HG03460 (cell line): Measurements from ENCODE around the gene APOL4.
"Not testable (repeated sequence)": the region's sequence is repeated elsewhere in the genome, so short reads cannot be mapped to it uniquely, and the experiment has no call there.

Experiments used
- ATAC-seq: cut with Tn5 transposase; IDR thresholded peaks from one replicate; pipeline ENCODE4 v1.9.1; 2021; ENCODE audit not compliant: unreplicated experiment

APOL4 gene, protein sequence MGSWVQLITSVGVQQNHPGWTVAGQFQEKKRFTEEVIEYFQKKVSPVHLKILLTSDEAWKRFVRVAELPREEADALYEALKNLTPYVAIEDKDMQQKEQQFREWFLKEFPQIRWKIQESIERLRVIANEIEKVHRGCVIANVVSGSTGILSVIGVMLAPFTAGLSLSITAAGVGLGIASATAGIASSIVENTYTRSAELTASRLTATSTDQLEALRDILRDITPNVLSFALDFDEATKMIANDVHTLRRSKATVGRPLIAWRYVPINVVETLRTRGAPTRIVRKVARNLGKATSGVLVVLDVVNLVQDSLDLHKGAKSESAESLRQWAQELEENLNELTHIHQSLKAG

DNA sequence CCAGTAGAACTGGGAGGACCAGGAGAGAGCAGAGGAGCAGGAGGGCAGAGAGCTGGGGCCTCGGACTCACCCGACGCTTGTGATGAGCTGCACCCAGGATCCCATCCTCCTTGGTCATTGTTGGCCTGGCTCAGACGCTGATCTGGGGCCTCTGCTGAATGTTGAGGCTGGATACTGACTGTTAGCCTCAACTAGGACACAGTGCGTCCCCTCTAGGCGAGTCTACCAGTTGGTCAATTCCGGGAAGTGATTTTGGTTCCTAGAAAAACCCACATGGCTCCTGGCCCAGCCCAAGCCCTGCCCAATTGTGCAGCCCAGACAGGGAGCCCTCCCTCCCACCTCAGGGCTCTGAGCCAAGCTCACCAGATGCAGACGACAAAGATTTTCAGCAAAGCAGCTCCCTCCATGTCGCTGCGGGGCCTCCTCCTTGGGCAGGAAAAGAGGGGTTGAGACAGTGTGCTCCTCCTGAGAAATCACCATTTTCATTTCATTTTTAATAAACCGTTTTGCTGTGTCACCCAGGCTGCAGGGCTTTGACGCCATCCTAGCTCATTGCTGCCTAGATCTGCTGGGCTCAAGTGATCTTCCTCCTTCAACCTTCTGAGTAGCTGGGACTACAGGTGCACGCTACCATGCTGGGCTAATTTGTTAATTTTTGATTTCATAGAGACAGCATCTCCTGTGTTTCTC lies at the start of gene APOL4:
TSS of gene APOL4 (minus strand) at position 180 of the 690 bp plus-strand sequence. CDS start at position 105, 75 bp downstream.
- no peak for ATAC-seq

DNA sequence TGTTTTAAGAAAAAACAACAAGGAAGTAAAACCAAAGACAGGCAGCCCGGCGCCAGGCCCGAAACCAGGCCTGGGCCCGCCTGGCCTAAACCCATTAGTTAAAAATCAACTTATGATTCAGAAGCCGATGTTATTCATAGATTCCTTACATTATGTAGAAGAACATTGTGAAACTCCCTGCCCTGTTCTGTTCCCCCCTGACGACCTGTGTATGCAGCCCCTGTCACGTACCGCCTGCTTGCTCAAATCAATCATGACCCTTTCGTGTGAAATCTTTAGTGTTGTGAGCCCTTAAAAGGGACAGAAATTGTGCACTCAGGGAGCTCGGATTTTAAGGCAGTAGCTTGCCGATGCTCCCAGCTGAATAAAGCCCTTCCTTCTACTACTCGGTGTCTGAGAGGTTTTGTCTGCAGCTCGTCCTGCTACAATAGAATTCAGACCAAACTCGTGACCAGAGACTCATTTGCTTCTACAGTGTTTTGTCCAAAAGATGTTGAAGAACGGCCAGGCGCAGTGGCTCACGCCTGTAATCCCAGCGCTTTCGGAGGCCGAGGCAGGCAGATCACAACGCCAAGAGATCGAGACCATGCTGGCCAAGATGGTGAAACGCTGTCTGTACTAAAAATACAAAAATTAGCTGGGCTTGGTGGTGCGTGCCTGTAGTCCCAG lies 48.8 kb upstream of the APOL4 start:
- not testable (repeated sequence) for ATAC-seq

DNA sequence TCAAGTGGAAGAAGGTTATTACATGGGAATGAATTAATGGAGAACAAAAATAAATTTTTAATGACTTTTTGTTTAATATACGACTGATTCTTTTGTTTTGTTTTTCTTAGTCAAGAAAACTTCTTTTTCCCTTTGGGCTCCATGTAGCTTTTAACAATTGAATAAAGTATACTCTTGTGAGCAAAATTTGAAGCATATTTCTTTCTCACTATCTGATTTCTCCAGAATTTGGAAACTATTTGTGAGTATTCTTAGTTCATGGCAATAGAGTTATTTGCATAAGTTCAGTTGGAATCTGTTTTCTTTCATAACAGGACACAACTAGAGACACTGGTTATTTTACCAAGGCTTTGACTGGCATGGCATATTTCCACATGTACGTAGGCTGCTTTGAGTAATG lies 47.6 kb upstream of the APOL4 start:
- ATAC-seq: no peak

DNA sequence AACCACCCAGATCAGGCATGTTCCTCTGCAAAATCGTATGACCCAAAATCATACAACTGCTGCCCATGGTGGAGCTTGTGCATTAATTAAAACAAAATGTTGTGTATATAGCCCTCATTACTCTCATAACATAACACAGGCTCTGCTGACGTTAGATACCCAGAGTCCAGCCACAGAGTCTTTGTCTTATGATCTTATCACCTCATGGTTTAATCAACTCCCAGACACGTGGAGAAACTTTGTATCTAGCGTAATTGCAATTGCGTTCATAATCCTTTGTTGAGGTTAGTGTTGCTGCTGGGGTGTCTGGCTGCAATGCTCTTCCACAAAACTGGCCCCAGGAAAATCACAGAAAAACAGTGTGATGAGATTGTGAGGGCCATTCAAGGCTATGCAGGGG lies 46.3 kb upstream of the APOL4 start:
- ATAC-seq: no peak

DNA sequence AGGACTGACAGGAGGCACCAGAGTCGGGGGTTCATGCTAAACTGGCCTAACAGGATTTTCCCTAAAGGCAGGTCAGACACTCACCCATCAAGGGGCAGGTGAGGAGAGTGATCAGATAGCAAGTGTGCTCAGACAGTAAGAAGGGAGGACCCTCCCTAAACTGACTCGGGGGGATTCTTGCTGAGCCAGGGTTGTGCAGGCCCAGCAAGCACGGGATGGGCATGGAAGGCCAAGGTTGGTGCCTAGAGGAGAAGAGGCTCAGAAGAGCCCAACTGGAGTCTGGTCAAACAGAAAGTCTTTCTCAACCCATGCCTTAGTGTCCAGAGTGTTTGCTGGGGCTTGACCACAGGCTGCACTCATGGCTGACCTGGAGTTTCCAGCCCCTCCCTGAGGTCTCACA lies 45.1 kb upstream of the APOL4 start:
- ATAC-seq: no peak

DNA sequence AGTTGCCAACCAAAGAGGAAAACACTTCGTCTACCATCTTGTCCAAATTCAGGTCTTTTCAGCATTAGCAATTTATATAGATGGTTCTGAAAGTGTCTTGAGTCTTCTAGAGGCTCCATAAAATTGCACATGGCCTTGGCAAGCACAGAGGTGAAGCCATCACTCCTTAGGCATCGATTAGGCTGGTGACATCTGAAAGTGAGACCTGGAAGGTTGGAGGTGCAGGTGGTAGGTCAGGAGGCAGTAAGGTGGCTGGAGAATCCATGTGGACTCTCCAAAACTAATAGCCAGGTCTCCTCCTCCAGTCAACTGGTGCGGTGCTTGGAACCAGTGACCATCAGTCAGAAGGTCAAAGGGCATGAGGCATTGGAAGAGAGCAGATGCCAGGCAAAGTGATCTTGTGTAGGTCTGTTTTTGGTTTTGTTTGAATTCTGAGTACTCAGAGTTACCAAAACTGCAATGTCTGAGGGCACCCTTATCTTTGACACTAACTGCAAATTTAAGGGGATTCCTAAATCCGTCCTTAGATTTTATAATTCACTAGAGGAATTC lies 44.3 kb upstream of the APOL4 start:
- no peak for ATAC-seq

DNA sequence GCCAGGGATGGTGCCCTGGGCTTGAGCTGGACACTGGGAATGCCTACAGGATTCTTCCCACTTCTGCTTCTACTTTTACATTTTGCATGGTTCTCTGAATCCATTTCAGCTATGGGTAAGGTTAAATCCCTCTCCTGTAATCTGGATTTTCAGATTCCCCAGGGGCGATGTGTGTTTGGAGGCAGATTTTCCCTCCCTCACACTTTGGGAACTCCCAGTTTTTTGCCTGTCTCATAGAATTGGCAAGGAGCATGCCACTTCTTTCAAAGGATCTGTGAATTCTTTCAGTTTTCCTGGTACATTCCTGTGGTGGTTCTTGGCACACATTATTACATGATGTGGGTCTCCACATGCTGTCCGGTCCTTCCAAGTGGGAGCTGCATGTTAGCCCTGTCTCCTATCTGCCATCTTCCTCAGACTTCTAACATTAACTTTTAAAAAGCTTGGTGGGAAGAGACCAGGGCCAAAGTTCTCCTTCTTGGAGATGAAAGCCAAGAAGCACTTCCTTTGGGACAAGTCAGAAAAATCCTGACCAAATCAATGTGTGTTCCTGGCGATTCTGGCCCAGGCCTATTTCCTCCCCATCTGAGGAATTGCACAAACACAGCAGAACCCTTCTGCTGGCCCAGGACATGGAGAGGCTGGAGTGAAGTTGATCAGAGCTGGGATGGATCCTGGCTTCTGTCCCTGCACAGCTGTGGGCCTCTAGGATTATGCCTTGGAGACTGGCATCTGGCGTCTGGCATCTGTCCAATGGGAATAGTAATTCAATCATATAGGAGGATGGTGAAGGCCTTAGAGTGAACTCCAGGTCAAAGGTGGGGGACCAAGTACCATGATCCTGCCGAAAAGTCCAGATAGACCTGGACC lies 43.1 kb upstream of the APOL4 start:
- no peak for ATAC-seq

DNA sequence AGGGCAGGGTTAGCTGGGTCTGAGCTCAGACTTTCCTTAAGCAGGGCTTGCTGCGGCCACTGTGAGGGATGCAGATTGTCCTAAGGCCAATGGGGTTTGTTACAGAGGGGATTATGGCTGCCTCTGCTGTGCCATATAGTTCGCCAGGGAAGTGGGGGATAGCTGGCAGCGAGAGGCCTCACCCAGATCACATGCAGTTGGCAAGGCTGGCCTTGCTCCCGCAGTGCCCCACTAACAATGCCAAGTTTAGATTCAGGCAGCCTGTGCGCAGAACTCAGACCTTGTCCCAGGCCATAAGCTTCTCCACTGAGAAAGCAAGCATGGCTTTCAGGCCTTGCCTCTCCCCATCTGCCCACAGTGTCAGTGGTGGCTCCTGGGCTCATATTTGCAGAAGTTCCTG lies 42.4 kb upstream of the APOL4 start:
- ATAC-seq: no peak

DNA sequence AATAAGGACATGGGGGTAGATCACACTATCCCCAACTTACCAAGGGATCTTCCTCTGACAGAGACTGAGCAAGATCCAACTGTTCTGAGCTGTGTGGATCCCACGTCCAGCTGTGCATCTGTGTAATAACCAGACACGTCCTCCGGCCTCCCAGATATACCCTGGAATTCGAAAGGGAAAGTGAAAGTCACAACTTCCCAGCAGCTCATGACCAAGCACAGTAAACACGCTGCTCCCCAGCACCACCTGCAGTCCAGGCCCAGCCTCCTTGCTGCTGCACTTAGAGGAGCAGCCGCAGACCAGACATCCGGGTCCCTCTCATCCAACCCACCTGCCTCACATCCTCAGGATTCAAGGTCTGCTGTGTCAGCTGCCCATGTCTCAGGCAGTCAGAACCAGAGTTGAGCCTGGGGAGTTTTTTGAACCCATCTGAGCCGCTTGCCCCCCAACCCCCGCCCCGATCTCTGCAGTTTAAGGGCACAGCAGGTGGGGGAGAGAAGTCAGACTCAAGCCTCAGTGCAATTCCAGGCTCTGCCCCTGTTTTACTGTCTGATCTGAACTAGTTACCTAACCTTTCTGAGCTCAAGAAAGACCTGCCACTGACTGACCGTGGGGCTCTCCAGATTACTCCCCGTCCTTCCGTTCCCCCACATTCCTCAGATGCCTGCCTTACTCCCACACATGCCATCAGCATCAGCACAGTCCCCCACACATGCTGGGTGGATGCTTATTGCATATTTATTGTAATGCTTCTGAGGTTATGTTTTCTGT lies 38.0 kb upstream of the APOL4 start, which contains the start of gene APOL2:
TSS of gene APOL2 (minus strand) at position 127 of the 771 bp plus-strand sequence. CDS start 6,365 bp downstream, outside the sequence.
- peak; percentile 80 for ATAC-seq

DNA sequence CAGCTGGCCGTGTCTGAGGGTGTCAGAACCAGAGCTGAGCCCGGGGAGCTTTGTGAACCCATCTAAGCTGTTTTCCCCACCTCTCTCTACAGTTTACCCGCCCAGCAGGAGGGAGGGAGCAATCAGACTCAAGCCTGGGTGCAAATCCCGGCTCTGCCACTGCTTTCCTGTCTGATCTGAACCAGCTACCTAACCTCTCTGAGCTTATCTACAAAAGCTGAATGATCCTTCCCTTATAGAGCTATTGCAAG lies 37.5 kb upstream of the APOL4 start:
- ATAC-seq: no peak

DNA sequence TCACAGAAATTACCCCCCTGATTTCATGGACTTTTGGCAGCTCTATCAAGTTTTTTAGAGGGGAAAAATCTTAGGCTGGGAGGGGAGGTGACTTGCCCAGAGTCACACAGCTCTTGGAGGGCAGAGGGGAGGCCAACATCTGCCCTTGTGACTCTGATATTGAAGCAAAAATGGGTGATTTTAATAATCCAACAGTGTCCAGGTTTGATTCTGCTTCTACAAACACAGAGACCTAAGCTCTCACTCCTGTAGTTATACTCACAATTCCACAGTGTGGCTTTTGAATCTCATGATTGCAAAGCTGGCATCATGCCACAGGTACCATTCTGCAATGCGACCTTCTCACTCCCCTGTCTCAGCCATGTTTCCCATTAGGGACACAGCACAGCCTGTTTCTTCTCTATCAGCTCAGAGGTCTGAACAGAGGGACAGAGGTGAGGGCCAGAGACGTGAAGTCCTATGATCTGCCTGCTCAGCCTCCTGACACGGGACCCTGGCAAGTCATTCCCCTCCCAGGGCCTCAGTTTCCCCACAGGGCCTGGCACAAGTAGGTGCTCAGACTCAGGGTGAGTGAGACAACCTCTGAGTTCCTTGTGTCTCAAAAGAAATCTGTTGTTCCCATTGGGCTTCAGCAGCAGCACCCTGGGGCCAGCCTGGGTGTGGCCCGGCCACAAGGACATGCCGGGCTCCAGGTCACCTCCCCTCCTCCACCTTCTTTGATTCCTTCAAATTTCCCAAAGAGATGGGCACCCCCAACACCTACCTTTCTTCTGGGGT lies 37.0 kb upstream of the APOL4 start:
- no peak for ATAC-seq

DNA sequence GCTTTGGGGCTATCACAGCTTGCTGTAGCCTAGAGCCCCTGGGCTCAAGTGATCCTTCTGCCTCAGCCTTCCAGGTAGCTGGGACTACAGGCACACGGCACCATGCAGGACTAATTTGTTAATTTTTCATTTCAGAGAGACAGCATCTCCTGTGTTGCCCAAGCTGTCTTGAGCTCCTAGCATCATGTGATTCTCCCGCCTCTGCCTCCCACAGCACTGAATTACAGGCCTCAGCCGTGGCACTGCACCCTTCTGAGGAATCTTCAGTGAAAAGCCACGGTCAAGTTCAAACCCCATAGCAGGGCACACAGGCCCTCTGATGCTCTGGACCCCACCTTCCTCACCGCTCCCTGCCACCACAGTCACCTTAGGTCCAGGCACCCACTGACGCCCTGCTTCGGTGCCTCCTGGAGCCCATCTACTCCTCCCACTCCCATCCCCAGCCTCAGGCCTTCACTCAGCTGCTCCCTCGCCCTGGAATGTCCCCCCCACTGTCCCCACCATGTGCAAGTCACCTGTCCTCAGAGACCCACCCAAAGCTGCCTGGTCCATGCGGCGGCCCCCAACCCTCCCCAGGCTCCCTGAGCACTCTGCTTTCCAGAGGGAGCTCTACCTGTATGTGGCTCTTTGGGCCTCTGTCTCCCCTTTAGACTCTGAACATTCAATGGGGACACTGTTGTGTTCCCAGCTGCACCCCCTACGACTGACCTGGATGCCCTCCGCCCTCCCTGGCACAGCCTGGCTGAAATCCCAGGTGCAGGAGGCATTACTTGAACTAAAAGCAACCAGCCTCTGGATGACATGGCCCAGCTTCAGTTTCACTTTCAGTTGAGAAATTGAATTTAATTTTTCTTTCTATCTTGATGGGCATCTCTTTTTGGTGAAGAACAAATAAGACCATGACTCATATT lies 36.1 kb upstream of the APOL4 start:
- ATAC-seq: no peak

DNA sequence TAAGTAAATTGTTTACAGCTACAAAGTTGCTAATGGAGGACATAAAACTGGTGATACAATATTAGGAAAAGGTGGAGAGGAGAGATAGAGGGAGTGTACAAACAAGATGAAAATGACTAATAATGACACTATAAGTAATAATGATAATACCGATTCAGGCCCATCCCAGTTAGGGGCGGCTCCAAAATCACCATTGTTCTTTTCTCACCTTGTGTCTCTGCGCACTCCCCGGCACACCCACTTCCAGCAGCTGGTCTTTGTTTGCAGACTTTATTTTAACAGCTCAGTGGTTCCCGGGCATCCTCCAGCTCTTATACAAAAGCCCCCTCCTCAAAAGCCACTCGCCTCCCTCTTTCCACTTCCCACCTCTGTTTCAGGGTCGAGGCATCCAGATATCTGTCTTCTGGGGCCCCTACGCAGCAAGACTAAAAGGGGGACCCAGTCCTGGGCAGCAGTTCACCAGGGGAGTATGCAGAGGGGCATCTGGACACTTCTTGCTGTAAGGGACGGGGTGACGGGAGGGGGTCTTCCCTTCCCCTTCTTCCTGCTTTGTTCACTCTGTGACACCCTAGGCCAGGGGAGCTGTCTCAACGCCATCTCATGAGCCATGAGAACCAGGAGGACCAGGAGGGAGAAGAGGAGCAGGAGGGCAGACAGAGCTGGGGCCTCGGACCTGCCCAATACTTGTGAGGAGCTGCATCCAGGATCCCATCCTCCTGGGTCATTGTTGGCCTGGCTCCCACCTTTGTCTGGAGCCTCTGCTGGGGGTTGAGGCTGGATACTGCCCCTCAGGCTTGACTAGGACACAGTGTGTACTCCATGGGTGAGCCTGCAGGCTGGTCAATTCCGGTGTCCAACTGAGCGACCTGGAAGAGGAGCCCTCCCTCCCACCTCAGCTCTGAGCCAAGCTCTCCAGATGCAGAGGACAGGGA lies 35.0 kb upstream of the APOL4 start:
- no peak for ATAC-seq

DNA sequence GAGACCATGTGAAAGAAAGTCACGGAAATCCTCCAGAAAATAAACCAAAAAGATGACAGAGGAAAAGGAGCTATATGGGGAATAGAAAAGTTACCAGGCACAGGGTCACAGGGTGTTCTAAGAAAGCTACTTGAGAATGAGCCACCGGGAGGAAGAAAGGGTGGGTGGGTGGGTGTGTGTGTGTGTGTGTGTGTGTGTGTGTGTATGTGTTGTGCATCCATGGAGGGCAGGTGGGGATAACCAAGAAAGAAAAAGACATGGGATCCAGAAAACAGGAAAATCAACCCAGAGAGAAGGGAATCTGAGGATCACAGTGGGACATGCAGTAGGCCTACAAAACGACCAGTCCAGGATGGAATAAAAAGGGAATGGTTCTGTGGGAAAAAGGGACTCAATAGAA lies 34.0 kb upstream of the APOL4 start:
- ATAC-seq: no peak

DNA sequence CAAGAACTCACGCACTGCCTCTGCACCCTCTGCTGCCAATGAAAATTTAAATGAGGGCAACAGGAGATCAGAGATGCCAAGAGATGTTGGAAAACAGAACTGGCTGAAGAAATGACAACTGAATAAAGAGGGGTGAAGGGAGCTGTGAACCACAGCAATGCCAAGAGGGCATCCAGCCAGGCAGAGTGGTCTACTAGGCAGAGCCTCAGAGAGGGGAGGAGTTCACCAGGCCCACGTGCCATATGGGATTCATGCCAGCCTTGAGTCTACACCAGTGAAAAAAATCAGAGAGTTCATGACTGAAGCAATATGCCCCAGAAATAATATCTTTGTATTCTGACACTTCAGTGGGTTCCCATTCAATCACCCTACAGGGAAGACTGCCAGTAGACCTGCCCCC lies 33.3 kb upstream of the APOL4 start:
- ATAC-seq: no peak

DNA sequence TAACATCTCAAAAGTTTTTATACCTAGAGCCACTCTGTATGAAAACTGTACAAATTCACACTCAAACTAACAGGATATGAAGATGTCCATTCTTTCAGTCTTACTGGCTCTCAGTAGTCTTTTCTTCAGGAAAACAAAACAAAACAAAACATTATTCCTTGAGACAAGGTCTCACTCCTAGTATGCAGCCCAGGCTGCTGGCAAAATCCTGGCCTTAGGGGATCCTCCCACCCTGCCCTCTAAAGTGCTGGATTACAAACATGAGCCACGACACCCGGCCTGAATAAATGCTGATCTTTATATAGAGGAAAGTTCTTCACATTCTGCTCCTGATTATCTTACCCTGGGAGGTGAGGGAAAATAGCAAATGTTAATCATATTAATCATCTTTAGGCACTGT lies 32.6 kb upstream of the APOL4 start:
- ATAC-seq: no peak

DNA sequence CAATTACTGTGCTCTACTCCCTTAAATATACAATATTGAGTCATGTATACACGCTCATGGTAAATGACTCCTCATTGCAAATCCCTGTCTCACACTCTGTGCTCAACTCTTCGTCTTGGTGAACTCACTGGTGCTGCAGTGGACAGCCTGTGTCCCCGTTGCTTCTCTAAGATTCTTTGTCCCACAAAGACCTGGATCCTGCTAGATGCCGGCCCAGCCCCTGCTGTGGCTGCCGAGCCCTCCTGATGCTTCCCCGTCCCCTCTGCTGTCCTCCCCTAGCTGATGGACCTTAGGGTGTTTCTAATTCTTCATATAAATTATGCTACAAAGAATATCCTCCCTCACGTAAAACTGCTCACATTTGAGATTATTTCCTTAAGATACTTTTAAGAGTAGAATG lies 32.2 kb upstream of the APOL4 start:
- no peak for ATAC-seq
